Iris pigment epithelial cell (primary cell): ENCODE measurements around the gene RFX3.
A peak's percentile ranks its signal among the peaks of the same experiment; 100 is the strongest.
"Not testable (repeated sequence)": the region's sequence is repeated elsewhere in the genome, so short reads cannot be mapped to it uniquely, and the experiment has no call there.

Experiments used
- DNase-seq: peaks from one replicate; pipeline ENCODE4 v3.0.0-alpha.2; 2011; ENCODE audit warnings: low read depth

RFX3 gene

GRCh38 chr9:3343671-3344070, 182.1 kb downstream of the RFX3 start:
- peak; percentile 14 for DNase-seq

GRCh38 chr9:3342159-3342777, 183.5 kb downstream of the RFX3 start:
- DNase-seq, result peak; percentile 89

GRCh38 chr9:3337515-3338225, 188.1 kb downstream of the RFX3 start:
- DNase-seq, result peak; percentile 85

GRCh38 chr9:3336951-3337350, 188.8 kb downstream of the RFX3 start:
- no peak for DNase-seq

- peak; percentile 28 for DNase-seq
Measured at GRCh38 chr9:3332802-3333201, 193.0 kb downstream of the RFX3 start.

GRCh38 chr9:3331801-3332200, 194.0 kb downstream of the RFX3 start:
- peak; percentile 29 for DNase-seq

- DNase-seq, result peak; percentile 56
Measured at GRCh38 chr9:3330792-3331420, 194.9 kb downstream of the RFX3 start.

GRCh38 chr9:3329361-3329760, 196.4 kb downstream of the RFX3 start:
- DNase-seq, result peak; percentile 53

- DNase-seq, result no peak
Measured at GRCh38 chr9:3323714-3324113, 202.1 kb downstream of the RFX3 start.

GRCh38 chr9:3321186-3321585, 204.6 kb downstream of the RFX3 start:
- no peak for DNase-seq

GRCh38 chr9:3312595-3312994, 213.2 kb downstream of the RFX3 start:
- not testable (repeated sequence) for DNase-seq

- no peak for DNase-seq
Measured at GRCh38 chr9:3308609-3309008, 217.2 kb downstream of the RFX3 start.

GRCh38 chr9:3304388-3304787, 221.4 kb downstream of the RFX3 start:
- not testable (repeated sequence) for DNase-seq

GRCh38 chr9:3299872-3300271, 225.9 kb downstream of the RFX3 start:
- DNase-seq, result peak; percentile 9

- DNase-seq, result no peak
Measured at GRCh38 chr9:3296536-3296935, 229.3 kb downstream of the RFX3 start.

- DNase-seq, result peak; percentile 28
Measured at GRCh38 chr9:3292311-3292710, 233.5 kb downstream of the RFX3 start.

GRCh38 chr9:3290231-3290840, 235.5 kb downstream of the RFX3 start:
- DNase-seq, result no peak

- no peak for DNase-seq
Measured at GRCh38 chr9:3288686-3289085, 237.1 kb downstream of the RFX3 start.

- peak; percentile 45 for DNase-seq
Measured at GRCh38 chr9:3285365-3286161, 240.2 kb downstream of the RFX3 start.

GRCh38 chr9:3282365-3282764, 243.4 kb downstream of the RFX3 start:
- no peak for DNase-seq

- DNase-seq, result no peak
Measured at GRCh38 chr9:3281399-3281798, 244.4 kb downstream of the RFX3 start.

- no peak for DNase-seq
Measured at GRCh38 chr9:3277200-3277599, 248.6 kb downstream of the RFX3 start.
